Esophagus squamous epithelium (tissue), 5 donors: ENCODE measurements around the gene RUNX1. TPM values are rescaled to one million over a fixed set of nuclear protein-coding genes. Genes with fewer than 3 reads are reported as not detected.

Experiments used
- DNase-seq: peaks from one replicate; lab custom pipeline; 2025; lab: John Stamatoyannopoulos, UW
- H3K27ac ChIP-seq, 4 donors: fragments of 200-600 bp; sonication (generic); one replicate each; pipeline ENCODE4 v1.5.1; 2016 to 2019; ENCODE audit warnings: mild to moderate bottlenecking in 1 of 4
- H3K27me3 ChIP-seq, 4 donors: fragments of 200-600 bp; sonication (generic); 1 replicate in 3 of 4; 2 replicates in 1 of 4; pipeline versions ENCODE4 v1.5.1 to v1.6.0; 2017 to 2021; ENCODE audit warnings: antibody characterized with exemption in 1 of 4
- H3K36me3 ChIP-seq, 3 donors: fragments of 200-600 bp; sonication (generic); one replicate each; pipeline ENCODE4 v1.5.1; 2016 to 2019
- H3K4me1 ChIP-seq, 3 donors: fragments of 200-600 bp; sonication (generic); one replicate each; pipeline ENCODE4 v1.5.1; 2017 to 2019
- H3K4me3 ChIP-seq, 4 donors: fragments of 200-600 bp; sonication (generic); 1 replicate in 3 of 4; 2 replicates in 1 of 4; pipeline ENCODE4 v1.5.1; 2016 to 2019; ENCODE audit warnings: mild to moderate bottlenecking in 2 of 4, moderate library complexity in 1 of 4
- H3K9me3 ChIP-seq, 3 donors: fragments of 200-600 bp; sonication (generic); one replicate each; pipeline ENCODE4 v1.5.1; 2016 to 2019
- CTCF ChIP-seq, 6 experiments: fragments of 450-650 bp in 4 of 6; fragments of 200-600 bp in 2 of 6; sonication (generic) in 2 of 6; IDR thresholded peaks; one replicate each; pipeline ENCODE4 v1.5.1; 2016 to 2019; ENCODE audit warnings: antibody characterized with exemption in 6 of 6, mild to moderate bottlenecking in 4 of 6, moderate library complexity in 4 of 6
- POLR2A ChIP-seq, 4 donors: fragments of 450-650 bp; IDR thresholded peaks; one replicate each; pipeline ENCODE4 v1.6.1; 2017; ENCODE audit warnings: antibody characterized with exemption in 4 of 4, mild to moderate bottlenecking in 4 of 4, moderate library complexity in 3 of 4
- WGBS, 2 donors: methylation state at CpG; one replicate each; pipeline ENCODE4 v1.1.5; 2018; 5-methylcytosine and 5-hydroxymethylcytosine counted together
- intact Hi-C: fragments of 100-400 bp; cut with DNase I; formaldehyde crosslinking; loops from one replicate; pipeline ENCODE4 v1.15.0; 2022
- total RNA-seq, 4 donors: library from RNA; depleted of rRNA; stranded (reverse); fragments of >200 nt; gene quantifications; one replicate each; pipeline ENCODE4 v1.1.0, GENCODE V29; 2016
- donor health status: DM: yes; HTN: yes; CAD: no.

Gene RUNX1
- total RNA-seq, 4 donors from 2014 or later: 8.2 to 25.4 (median 18.3) TPM

GRCh38 chr21:34799092-34799491 is 250.0 kb downstream of the RUNX1 start:
- Histone ChIP-seq H3K4me3 (no peak overlapping the region), H3K4me1 (peaks cover 30 to 78% (median 44%) of the 10 kb centered on the region in 3 donors), H3K27ac (no peak overlapping the region), H3K27me3 (no peaks in the 10 kb centered on the region), H3K9me3 (no peaks in the 10 kb centered on the region), H3K36me3 (peaks cover 0 to 31% (median 0%) of the 10 kb centered on the region in 3 donors)
- intact Hi-C loops: no loop called here
- no peak for DNase-seq
- TF ChIP-seq CTCF (IDR thresholded peaks at IDR 0.05) (no peak), POLR2A (IDR thresholded peaks at IDR 0.05) (no peak)
- WGBS, 2 donors: 90 to 98% methylated on average over 6 of the region's 6 CpGs

- no peak for TF ChIP-seq POLR2A (IDR thresholded peaks at IDR 0.05)
- TF ChIP-seq CTCF (IDR thresholded peaks at IDR 0.05): no peak
- no peak overlapping the region for H3K4me3 ChIP-seq
- peaks cover 30 to 79% (median 44%) of the 10 kb centered on the region in 3 donors for H3K4me1 ChIP-seq
- no peaks in the 10 kb centered on the region for H3K9me3 ChIP-seq
- 67 to 69% methylated on average over 8 of the region's 8 CpGs for WGBS, 2 donors
- peaks cover 0 to 42% (median 0%) of the 10 kb centered on the region in 3 donors for H3K36me3 ChIP-seq
- DNase-seq: no peak
- H3K27ac ChIP-seq: peak overlapping the region; percentile 37 to 88 (median 79)
- H3K27me3 ChIP-seq: no peaks in the 10 kb centered on the region
- intact Hi-C loops: no loop called here
Observed at GRCh38 chr21:34797921-34798535, 251.1 kb downstream of the RUNX1 start.

- Histone ChIP-seq H3K27me3 (no peaks in the 10 kb centered on the region), H3K36me3 (peaks cover 0 to 51% (median 0%) of the 10 kb centered on the region in 3 donors), H3K4me3 (no peak overlapping the region), H3K27ac (peak overlapping the region; percentile 37 to 88 (median 79)), H3K4me1 (peaks cover 30 to 71% (median 44%) of the 10 kb centered on the region in 3 donors), H3K9me3 (no peaks in the 10 kb centered on the region)
- intact Hi-C loops: no loop called here
- DNase-seq: no peak
- no peak for TF ChIP-seq CTCF (IDR thresholded peaks at IDR 0.05)
- no peak for TF ChIP-seq POLR2A (IDR thresholded peaks at IDR 0.05)
Observed at GRCh38 chr21:34797201-34797525, 251.9 kb downstream of the RUNX1 start.

GRCh38 chr21:34796518-34797200 is 252.4 kb downstream of the RUNX1 start:
- Histone ChIP-seq H3K4me1 (peaks cover 25 to 66% (median 42%) of the 10 kb centered on the region in 3 donors), H3K4me3 (no peak overlapping the region), H3K27me3 (no peaks in the 10 kb centered on the region), H3K27ac (peak overlapping the region; percentile 74 to 90 (median 86)), H3K36me3 (peaks cover 0 to 56% (median 0%) of the 10 kb centered on the region in 3 donors), H3K9me3 (no peaks in the 10 kb centered on the region)
- intact Hi-C loops: no loop called here
- TF ChIP-seq CTCF (IDR thresholded peaks at IDR 0.05) (no peak), POLR2A (IDR thresholded peaks at IDR 0.05) (no peak)
- no peak for DNase-seq
- WGBS, 2 donors: 46 to 57% methylated on average over 6 to 7 of the region's 7 CpGs

- no peak for DNase-seq
- peaks cover 0 to 64% (median 0%) of the 10 kb centered on the region in 3 donors for H3K36me3 ChIP-seq
- no peak for TF ChIP-seq CTCF (IDR thresholded peaks at IDR 0.05)
- H3K27me3 ChIP-seq: no peaks in the 10 kb centered on the region
- intact Hi-C loops: no loop called here
- peak overlapping the region in 1 of 4 donors; percentile 12 for H3K4me3 ChIP-seq
- no peaks in the 10 kb centered on the region for H3K9me3 ChIP-seq
- peak overlapping the region; percentile 74 to 90 (median 86) for H3K27ac ChIP-seq
- peaks cover 23 to 56% (median 37%) of the 10 kb centered on the region in 3 donors for H3K4me1 ChIP-seq
- 22 to 34% methylated on average over 7 of the region's 7 CpGs for WGBS, 2 donors
Observed at GRCh38 chr21:34795548-34796180, 253.4 kb downstream of the RUNX1 start.
